Measurements from ENCODE around the gene NECTIN2. TPM values are rescaled to one million over a fixed set of nuclear protein-coding genes. Genes with fewer than 3 reads are reported as not detected.
A peak's percentile ranks its signal among the peaks of the same experiment; 100 is the strongest.
"Not testable (repeated sequence)": the region's sequence is repeated elsewhere in the genome, so short reads cannot be mapped to it uniquely, and the experiment has no call there.

The NECTIN2 gene
- total and polyA plus RNA-seq, 2 donors (not counting 1 experiment from before 2014, with no cell fraction given): 0.15 to 0.32 TPM

DNA sequence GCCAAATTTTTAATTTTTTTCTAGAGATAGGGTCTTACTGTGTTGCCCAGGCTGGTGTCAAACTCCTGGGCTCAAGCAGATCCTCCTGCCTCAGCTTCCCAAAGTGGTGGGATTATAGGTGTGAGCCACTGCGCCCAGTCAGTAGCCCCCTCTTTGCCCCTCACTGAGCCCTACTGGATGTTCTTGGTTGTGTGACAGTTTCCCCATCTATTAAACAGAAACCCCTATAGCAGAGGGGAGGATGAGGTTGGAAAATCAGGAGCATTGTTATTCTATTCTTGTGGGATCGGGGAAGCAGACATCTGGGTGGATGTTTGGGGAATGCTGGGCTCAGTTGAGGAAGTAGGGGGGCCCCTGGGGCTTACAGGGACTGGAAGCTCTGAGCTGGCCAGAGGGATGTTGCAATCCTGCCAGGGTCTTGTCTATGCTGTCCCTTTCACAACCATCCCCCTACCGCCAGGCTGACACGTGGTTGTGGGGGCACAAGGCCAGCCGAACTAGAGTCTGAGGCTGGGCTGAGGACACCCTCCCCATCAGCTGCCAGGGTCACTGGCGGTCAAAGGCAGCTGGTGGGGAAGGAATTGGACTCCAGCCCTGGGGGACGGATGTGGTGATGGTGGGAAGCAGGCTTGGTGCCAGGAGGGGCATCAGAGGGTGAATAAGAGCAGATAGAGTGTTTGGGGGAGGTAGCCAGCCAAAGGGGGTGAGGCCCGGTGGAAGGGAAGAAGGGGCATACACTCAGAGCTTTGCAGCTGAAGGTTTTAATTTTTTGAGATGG, 79.2 kb downstream of the NECTIN2 start:
- intact Hi-C loops (cut with micrococcal nuclease): no loop called here
- Histone ChIP-seq H3K27ac (ENCODE audit: low read length in 2 of 2) (no peak overlapping the region), H3K4me2 (replicated peaks; ENCODE audit: low read depth, low read length, poor library complexity, severe bottlenecking) (no peak overlapping the region), H3K27me3 (replicated peaks in 1 of 4; ENCODE audit: control extremely low read depth in 1 of 4, control insufficient read depth in 3 of 4, insufficient read depth in 4 of 4, low read length in 3 of 4) (peaks cover 0 to 10% (median 5%) of the 10 kb centered on the region in 4 experiments), H3K4me3 (ENCODE audit: control extremely low read depth in 1 of 5, extremely low read depth in 1 of 5, insufficient read depth in 1 of 5, low read depth in 2 of 5, low read length in 4 of 5) (no peak overlapping the region), H3K4me1 (ENCODE audit: control insufficient read depth in 2 of 2, insufficient read depth in 2 of 2, low read length in 2 of 2) (peaks cover 4 to 8% of the 10 kb centered on the region in 2 donors), H3K9me3 (ENCODE audit: control extremely low read depth in 1 of 3, control insufficient read depth in 2 of 3, insufficient read depth in 1 of 3, low read length in 2 of 3) (peaks cover 0 to 6% (median 0%) of the 10 kb centered on the region in 3 donors), H3K9ac (ENCODE audit: low read length) (no peak overlapping the region), H4K20me1 (ENCODE audit: control insufficient read depth, insufficient read depth, low read length, poor library complexity, severe bottlenecking) (no peaks in the 10 kb centered on the region), H2AFZ (ENCODE audit: insufficient read depth, low read depth, low read length, poor library complexity, severe bottlenecking) (no peak overlapping the region), H3K79me2 (ENCODE audit: control insufficient read depth, insufficient read depth, low read length) (no peaks in the 10 kb centered on the region), H3K36me3 (replicated peaks in 1 of 2; ENCODE audit: control extremely low read depth in 1 of 2, control insufficient read depth in 1 of 2, extremely low read depth in 1 of 2, insufficient read depth in 2 of 2, low read length in 1 of 2) (no peaks in the 10 kb centered on the region)
- WGBS (ENCODE audit: insufficient coverage): 33% methylated on average over 6 of the region's 8 CpGs
- no peak for ATAC-seq (ENCODE audit: low read depth)
- ChIA-PET CTCF (interaction anchor here (0.6 to 1.0 kb wide), 2 partner anchors 21 to 1779 kb away, joined by 4 read pairs; no protein-coding TSS in a partner anchor), POLR2A (no interaction called here)
- Mint-ChIP-seq H3K4me1 (peaks cover 6% of the 10 kb centered on the region), H3K27me3 (peaks cover 18% of the 10 kb centered on the region), H3K9me3 (ENCODE audit: insufficient read depth) (no peaks in the 10 kb centered on the region), H3K4me3 (no peak overlapping the region), H3K27ac (no peak overlapping the region)
- no peak for DNase-seq
- TF ChIP-seq, protein P1, sequence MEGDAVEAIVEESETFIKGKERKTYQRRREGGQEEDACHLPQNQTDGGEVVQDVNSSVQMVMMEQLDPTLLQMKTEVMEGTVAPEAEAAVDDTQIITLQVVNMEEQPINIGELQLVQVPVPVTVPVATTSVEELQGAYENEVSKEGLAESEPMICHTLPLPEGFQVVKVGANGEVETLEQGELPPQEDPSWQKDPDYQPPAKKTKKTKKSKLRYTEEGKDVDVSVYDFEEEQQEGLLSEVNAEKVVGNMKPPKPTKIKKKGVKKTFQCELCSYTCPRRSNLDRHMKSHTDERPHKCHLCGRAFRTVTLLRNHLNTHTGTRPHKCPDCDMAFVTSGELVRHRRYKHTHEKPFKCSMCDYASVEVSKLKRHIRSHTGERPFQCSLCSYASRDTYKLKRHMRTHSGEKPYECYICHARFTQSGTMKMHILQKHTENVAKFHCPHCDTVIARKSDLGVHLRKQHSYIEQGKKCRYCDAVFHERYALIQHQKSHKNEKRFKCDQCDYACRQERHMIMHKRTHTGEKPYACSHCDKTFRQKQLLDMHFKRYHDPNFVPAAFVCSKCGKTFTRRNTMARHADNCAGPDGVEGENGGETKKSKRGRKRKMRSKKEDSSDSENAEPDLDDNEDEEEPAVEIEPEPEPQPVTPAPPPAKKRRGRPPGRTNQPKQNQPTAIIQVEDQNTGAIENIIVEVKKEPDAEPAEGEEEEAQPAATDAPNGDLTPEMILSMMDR (IDR thresholded peaks at IDR 0.05): no peak
- TF ChIP-seq EZH2 (IDR thresholded peaks at IDR 0.05; ENCODE audit: borderline replicate concordance, insufficient read depth, low read depth, low read length, poor library complexity, severe bottlenecking): no peak

DNA sequence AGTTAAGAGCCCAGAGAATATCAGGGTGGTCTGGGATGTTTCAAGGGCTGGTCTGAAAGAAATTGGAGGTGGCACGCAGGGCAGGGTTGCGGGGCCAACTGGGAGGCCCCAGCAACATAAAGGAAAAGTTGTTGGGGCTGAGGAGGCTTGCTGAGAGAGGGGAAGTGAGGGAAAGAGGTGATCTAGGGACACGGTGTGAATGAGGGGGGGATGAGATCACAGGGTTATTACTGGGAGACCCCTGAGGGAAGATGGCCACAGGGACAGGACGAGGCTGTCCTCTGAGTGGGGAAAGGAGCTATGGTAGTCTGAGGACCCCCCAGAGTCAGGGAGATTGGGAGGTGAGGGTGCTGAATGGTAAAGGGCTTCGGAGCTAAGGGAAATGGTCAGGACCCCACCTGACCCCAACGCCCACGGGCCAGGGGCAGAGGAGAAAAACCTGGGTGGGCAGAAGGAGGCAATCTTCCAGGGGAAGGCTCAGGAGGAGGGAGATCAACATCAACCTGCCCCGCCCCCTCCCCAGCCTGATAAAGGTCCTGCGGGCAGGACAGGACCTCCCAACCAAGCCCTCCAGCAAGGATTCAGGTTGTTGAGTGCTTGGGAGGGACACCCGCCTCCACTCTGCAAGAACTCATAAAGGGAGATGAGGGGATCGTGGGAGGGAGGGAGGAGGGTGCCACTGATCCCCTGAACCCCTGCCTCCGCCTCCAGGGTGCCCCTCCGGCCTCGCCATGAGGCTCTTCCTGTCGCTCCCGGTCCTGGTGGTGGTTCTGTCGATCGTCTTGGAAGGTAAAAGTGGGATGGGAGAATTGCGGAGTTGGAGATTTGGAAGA, 80.4 kb downstream of the NECTIN2 start:
- peaks cover 18% of the 10 kb centered on the region for H3K27me3 Mint-ChIP-seq
- DNase-seq; H3K4me1 ChIP-seq (ENCODE audit: control insufficient read depth in 2 of 2, insufficient read depth in 2 of 2, low read length in 2 of 2); POLR2A ChIA-PET; H3K27ac Mint-ChIP-seq; H3K27ac ChIP-seq (ENCODE audit: low read length in 2 of 2); ATAC-seq (ENCODE audit: low read depth); H3K9me3 Mint-ChIP-seq (ENCODE audit: insufficient read depth); H3K9me3 ChIP-seq (ENCODE audit: control extremely low read depth in 1 of 3, control insufficient read depth in 2 of 3, insufficient read depth in 1 of 3, low read length in 2 of 3); H3K4me1 Mint-ChIP-seq; H4K20me1 ChIP-seq (ENCODE audit: control insufficient read depth, insufficient read depth, low read length, poor library complexity, severe bottlenecking); H3K9ac ChIP-seq (ENCODE audit: low read length); H3K79me2 ChIP-seq (ENCODE audit: control insufficient read depth, insufficient read depth, low read length); H3K36me3 ChIP-seq (replicated peaks in 1 of 2; ENCODE audit: control extremely low read depth in 1 of 2, control insufficient read depth in 1 of 2, extremely low read depth in 1 of 2, insufficient read depth in 2 of 2, low read length in 1 of 2); H3K4me3 ChIP-seq (ENCODE audit: control extremely low read depth in 1 of 5, extremely low read depth in 1 of 5, insufficient read depth in 1 of 5, low read depth in 2 of 5, low read length in 4 of 5); CTCF ChIA-PET: not testable (repeated sequence)
- peak overlapping the region; percentile 69 for H3K4me3 Mint-ChIP-seq
- 76% methylated on average over 9 of the region's 19 CpGs for WGBS (ENCODE audit: insufficient coverage)
- Histone ChIP-seq H2AFZ (ENCODE audit: insufficient read depth, low read depth, low read length, poor library complexity, severe bottlenecking) (peak overlapping the region; percentile 27), H3K27me3 (replicated peaks in 1 of 4; ENCODE audit: control extremely low read depth in 1 of 4, control insufficient read depth in 3 of 4, insufficient read depth in 4 of 4, low read length in 3 of 4) (peaks cover 0 to 10% (median 5%) of the 10 kb centered on the region in 4 experiments), H3K4me2 (replicated peaks; ENCODE audit: low read depth, low read length, poor library complexity, severe bottlenecking) (peak overlapping the region; percentile 51)
- intact Hi-C loops (cut with micrococcal nuclease): loop anchor here (1.0 kb wide), 1 partner anchor 11 kb away; no protein-coding TSS in a partner anchor

All from B cell (primary cell).